Sigmoid colon (tissue), 7 donors: ENCODE measurements around the gene HUS1B. TPM values are rescaled to one million over a fixed set of nuclear protein-coding genes. Genes with fewer than 3 reads are reported as not detected.

Source experiments
- polyA plus RNA-seq, 3 donors: library from polyadenylated mRNA; stranded (reverse); fragments of 200-250 nt; gene quantifications; one replicate each; pipeline ENCODE4 v1.2.3, GENCODE V29; 2013
- total RNA-seq, 4 donors: library from RNA; depleted of rRNA; stranded (reverse); fragments of >200 nt; gene quantifications; one replicate each; pipeline ENCODE4 v1.1.0, GENCODE V29; 2016
- donor health status: healthy with polysubstance abuse.
- donor health status: Bipolar disorder and iron deficiency.
- donor health status: healthy.

HUS1B gene
- total and polyA plus RNA-seq, 7 donors = 0.36 to 3.6 (median 0.71) TPM; not detected in 2

Other genes with a start within 250 kb of the HUS1B start
- gene EXOC2, start 36.0 kb upstream of the HUS1B start, total RNA-seq = 10 to 100 TPM; 15.3 to 23.2 (median 19.1) TPM
- gene EXOC2, start 36.0 kb upstream of the HUS1B start, polyA plus RNA-seq = 1 to 10 TPM; 5.4 to 9.5 (median 7.4) TPM